Measurements from ENCODE around the gene HOXC9. TPM values are rescaled to one million over a fixed set of nuclear protein-coding genes. Genes with fewer than 3 reads are reported as not detected.

The HOXC9 gene
- total and polyA plus RNA-seq, 4 donors = not detected

GRCh38 chr12:54002915-54003389, 3.0 kb downstream of the HOXC9 start:
- 22% methylated on average over 19 of the region's 19 CpGs for WGBS
- Histone ChIP-seq H3K4me1 (ENCODE audit: control insufficient read depth in 4 of 4, insufficient read depth in 4 of 4, low read length in 3 of 4) (peaks cover 6 to 15% (median 10%) of the 10 kb centered on the region in 4 donors), H3K27ac (ENCODE audit: low read depth in 1 of 2, low read length in 2 of 2) (no peak overlapping the region), H3K27me3 (ENCODE audit: control insufficient read depth in 4 of 4, insufficient read depth in 4 of 4, low read length in 3 of 4) (peaks cover 7 to 53% (median 11%) of the 10 kb centered on the region in 4 donors), H3K9me3 (ENCODE audit: control insufficient read depth in 4 of 4, low read length in 3 of 4) (no peaks in the 10 kb centered on the region), H3K36me3 (ENCODE audit: control insufficient read depth in 4 of 4, insufficient read depth in 3 of 4, low read depth in 1 of 4, low read length in 3 of 4) (no peaks in the 10 kb centered on the region), H3K9ac (ENCODE audit: low read depth in 1 of 2, low read length in 2 of 2) (no peak overlapping the region), H3K4me3 (ENCODE audit: low read depth in 1 of 3, low read length in 3 of 3) (no peak overlapping the region)
- no peak for DNase-seq (ENCODE audit: low spot score)
- TF ChIP-seq, protein P1, sequence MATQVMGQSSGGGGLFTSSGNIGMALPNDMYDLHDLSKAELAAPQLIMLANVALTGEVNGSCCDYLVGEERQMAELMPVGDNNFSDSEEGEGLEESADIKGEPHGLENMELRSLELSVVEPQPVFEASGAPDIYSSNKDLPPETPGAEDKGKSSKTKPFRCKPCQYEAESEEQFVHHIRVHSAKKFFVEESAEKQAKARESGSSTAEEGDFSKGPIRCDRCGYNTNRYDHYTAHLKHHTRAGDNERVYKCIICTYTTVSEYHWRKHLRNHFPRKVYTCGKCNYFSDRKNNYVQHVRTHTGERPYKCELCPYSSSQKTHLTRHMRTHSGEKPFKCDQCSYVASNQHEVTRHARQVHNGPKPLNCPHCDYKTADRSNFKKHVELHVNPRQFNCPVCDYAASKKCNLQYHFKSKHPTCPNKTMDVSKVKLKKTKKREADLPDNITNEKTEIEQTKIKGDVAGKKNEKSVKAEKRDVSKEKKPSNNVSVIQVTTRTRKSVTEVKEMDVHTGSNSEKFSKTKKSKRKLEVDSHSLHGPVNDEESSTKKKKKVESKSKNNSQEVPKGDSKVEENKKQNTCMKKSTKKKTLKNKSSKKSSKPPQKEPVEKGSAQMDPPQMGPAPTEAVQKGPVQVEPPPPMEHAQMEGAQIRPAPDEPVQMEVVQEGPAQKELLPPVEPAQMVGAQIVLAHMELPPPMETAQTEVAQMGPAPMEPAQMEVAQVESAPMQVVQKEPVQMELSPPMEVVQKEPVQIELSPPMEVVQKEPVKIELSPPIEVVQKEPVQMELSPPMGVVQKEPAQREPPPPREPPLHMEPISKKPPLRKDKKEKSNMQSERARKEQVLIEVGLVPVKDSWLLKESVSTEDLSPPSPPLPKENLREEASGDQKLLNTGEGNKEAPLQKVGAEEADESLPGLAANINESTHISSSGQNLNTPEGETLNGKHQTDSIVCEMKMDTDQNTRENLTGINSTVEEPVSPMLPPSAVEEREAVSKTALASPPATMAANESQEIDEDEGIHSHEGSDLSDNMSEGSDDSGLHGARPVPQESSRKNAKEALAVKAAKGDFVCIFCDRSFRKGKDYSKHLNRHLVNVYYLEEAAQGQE (IDR thresholded peaks at IDR 0.05) = no peak
- TF ChIP-seq, protein P2, sequence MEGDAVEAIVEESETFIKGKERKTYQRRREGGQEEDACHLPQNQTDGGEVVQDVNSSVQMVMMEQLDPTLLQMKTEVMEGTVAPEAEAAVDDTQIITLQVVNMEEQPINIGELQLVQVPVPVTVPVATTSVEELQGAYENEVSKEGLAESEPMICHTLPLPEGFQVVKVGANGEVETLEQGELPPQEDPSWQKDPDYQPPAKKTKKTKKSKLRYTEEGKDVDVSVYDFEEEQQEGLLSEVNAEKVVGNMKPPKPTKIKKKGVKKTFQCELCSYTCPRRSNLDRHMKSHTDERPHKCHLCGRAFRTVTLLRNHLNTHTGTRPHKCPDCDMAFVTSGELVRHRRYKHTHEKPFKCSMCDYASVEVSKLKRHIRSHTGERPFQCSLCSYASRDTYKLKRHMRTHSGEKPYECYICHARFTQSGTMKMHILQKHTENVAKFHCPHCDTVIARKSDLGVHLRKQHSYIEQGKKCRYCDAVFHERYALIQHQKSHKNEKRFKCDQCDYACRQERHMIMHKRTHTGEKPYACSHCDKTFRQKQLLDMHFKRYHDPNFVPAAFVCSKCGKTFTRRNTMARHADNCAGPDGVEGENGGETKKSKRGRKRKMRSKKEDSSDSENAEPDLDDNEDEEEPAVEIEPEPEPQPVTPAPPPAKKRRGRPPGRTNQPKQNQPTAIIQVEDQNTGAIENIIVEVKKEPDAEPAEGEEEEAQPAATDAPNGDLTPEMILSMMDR (IDR thresholded peaks at IDR 0.05; ENCODE audit: low read depth, low read length, missing input control) = no peak
- TF ChIP-seq SP1 (IDR thresholded peaks at IDR 0.05) = no peak
- no peak for TF ChIP-seq HNF4A (conservative IDR thresholded peaks at IDR 0.05)
- TF ChIP-seq FOXA1 (IDR thresholded peaks at IDR 0.05) = no peak
- no peak for TF ChIP-seq ZBTB33 (IDR thresholded peaks at IDR 0.05)
- no peak for TF ChIP-seq TAF1 (conservative IDR thresholded peaks at IDR 0.05)
- no peak for TF ChIP-seq RAD21 (IDR thresholded peaks at IDR 0.05)
- TF ChIP-seq JUND (IDR thresholded peaks at IDR 0.05) = no peak
- TF ChIP-seq FOXA2 (IDR thresholded peaks at IDR 0.05) = no peak
- no peak for TF ChIP-seq ATF3 (IDR thresholded peaks at IDR 0.05)
- TF ChIP-seq HNF4G (IDR thresholded peaks at IDR 0.05) = no peak
- TF ChIP-seq NR2F2 (IDR thresholded peaks at IDR 0.05) = no peak
- no peak for TF ChIP-seq GABPA (IDR thresholded peaks at IDR 0.05 in 1 of 2, conservative IDR thresholded peaks at IDR 0.05 in 1 of 2)
- no peak for TF ChIP-seq EGR1 (IDR thresholded peaks at IDR 0.05; ENCODE audit: low read depth in 2 of 2)
- TF ChIP-seq MAX (IDR thresholded peaks at IDR 0.05) = no peak
- no peak for TF ChIP-seq RXRA (IDR thresholded peaks at IDR 0.05)
- TF ChIP-seq YY1 (IDR thresholded peaks at IDR 0.05) = no peak

All from liver (tissue), 9 donors.